Lower lobe of right lung (tissue), 2 donors: ENCODE data around the gene KCTD7. TPM values are rescaled to one million over a fixed set of nuclear protein-coding genes. Genes with fewer than 3 reads are reported as not detected.
"Not testable (repeated sequence)": the region's sequence is repeated elsewhere in the genome, so short reads cannot be mapped to it uniquely, and the experiment has no call there.

Experiments used
- ATAC-seq, 2 donors: fragments of 200-7000 bp; cut with Tn5 transposase; one replicate each; pipeline ENCODE4 v1.9.1; 2020 to 2022; ENCODE audit warnings: mild to moderate bottlenecking in 2 of 2, moderate library complexity in 2 of 2
- DNase-seq: peaks from one replicate; pipeline ENCODE4 v3.0.0-alpha.2; 2020
- H3K27ac ChIP-seq: fragments of 200-600 bp; one replicate; pipeline ENCODE4 v1.8.0; 2022
- H3K27me3 ChIP-seq: fragments of 200-600 bp; one replicate; pipeline ENCODE4 v1.8.0; 2022; ENCODE audit warnings: low read depth
- H3K36me3 ChIP-seq: fragments of 200-600 bp; one replicate; pipeline ENCODE4 v1.8.0; 2022; ENCODE audit warnings: mild to moderate bottlenecking
- H3K4me1 ChIP-seq: fragments of 200-600 bp; one replicate; pipeline ENCODE4 v1.8.0; 2022
- H3K4me3 ChIP-seq: fragments of 200-600 bp; one replicate; pipeline ENCODE4 v1.8.0; 2022; ENCODE audit warnings: mild to moderate bottlenecking
- H3K9me3 ChIP-seq: fragments of 200-600 bp; one replicate; pipeline ENCODE4 v1.8.0; 2022
- intact Hi-C: fragments of 100-400 bp; cut with DNase I; formaldehyde crosslinking; loops from one replicate; pipeline ENCODE4 v1.11.0; 2022
- total RNA-seq: library from RNA; stranded (reverse); fragmentation: NEBNext Ultra II Directional; extraction: Animal tissue kit (Norgen Biotek cat#: 25700); gene quantifications from one replicate; pipeline ENCODE4 v1.2.1, GENCODE V29; 2021
- TF ChIP-seq, protein P1 (sequence below): fragments of 200-600 bp; IDR thresholded peaks from one replicate; pipeline ENCODE4 v1.8.0; 2022; ENCODE audit warnings: antibody characterized with exemption, mild to moderate bottlenecking
- donor health status: DM: no; HTN: yes; CAD: no; lungs with severe emphysema.

The KCTD7 gene
- total RNA-seq, 1 donor from 2014 or later = 12.6 TPM

DNA sequence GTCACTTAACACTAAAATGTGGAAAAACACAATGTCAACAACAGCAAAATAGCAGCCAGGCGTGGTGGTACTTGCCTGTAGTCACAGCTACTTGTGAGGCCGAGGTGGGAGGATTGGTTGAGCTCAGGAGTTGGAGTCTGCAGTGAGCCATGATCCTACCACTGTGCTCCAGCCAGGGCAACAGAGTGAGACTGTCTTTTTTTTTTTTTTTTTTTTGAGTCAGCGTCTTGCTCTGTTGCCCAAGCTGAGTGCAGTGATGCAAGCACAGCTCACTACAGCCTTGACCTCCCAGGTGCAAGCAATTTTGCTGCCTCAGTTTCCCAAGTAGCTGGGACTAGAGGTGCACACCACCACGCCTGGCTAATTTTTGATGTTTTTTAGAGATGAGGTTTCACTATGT is 6.1 kb downstream of the KCTD7 start:
- ATAC-seq = no peak
- Histone ChIP-seq H3K27me3 (no peaks in the 10 kb centered on the region), H3K4me3 (no peak overlapping the region), H3K4me1 (peaks cover 25% of the 10 kb centered on the region), H3K9me3 (no peaks in the 10 kb centered on the region), H3K36me3 (peaks cover 56% of the 10 kb centered on the region), H3K27ac (no peak overlapping the region)
- intact Hi-C loops = no loop called here
- TF ChIP-seq, protein P1, sequence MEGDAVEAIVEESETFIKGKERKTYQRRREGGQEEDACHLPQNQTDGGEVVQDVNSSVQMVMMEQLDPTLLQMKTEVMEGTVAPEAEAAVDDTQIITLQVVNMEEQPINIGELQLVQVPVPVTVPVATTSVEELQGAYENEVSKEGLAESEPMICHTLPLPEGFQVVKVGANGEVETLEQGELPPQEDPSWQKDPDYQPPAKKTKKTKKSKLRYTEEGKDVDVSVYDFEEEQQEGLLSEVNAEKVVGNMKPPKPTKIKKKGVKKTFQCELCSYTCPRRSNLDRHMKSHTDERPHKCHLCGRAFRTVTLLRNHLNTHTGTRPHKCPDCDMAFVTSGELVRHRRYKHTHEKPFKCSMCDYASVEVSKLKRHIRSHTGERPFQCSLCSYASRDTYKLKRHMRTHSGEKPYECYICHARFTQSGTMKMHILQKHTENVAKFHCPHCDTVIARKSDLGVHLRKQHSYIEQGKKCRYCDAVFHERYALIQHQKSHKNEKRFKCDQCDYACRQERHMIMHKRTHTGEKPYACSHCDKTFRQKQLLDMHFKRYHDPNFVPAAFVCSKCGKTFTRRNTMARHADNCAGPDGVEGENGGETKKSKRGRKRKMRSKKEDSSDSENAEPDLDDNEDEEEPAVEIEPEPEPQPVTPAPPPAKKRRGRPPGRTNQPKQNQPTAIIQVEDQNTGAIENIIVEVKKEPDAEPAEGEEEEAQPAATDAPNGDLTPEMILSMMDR = no peak
- no peak for DNase-seq

DNA sequence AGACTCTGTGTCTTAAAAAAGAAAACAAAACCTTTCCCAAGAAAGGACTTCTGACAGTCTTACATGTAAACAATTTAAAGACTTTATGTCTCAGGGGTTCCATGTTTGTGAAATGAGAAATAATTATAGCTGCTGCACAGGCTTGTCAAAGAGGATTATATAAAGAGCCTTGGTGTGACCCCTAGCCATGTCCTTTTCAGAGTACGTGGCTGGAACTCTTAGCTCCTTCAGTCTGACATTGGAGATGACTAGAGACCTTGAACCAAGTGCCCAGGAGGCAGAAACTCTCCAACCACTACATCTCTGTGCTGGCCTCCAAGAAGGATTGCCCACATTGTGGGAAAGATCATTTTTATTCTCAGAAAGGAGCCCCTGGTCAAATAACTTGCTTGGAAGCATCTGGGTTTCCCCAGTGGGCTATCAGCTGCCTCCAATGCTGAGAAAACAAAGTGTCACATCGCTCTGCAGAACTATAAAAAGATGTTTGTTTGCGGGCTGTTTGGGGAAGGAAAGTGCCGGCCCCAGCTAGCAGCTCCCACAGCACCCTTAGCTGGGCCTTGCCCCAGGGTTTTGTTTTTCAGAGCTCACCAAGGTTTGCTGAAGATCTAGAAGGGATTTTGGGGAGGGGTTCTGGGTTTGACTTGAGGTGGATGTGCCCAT is 6.8 kb downstream of the KCTD7 start:
- H3K27me3 ChIP-seq, H3K9me3 ChIP-seq, DNase-seq, H3K4me3 ChIP-seq, H3K27ac ChIP-seq, ATAC-seq, intact Hi-C loops: not testable (repeated sequence)
- Histone ChIP-seq H3K36me3 (peaks cover 62% of the 10 kb centered on the region), H3K4me1 (peaks cover 20% of the 10 kb centered on the region)

DNA sequence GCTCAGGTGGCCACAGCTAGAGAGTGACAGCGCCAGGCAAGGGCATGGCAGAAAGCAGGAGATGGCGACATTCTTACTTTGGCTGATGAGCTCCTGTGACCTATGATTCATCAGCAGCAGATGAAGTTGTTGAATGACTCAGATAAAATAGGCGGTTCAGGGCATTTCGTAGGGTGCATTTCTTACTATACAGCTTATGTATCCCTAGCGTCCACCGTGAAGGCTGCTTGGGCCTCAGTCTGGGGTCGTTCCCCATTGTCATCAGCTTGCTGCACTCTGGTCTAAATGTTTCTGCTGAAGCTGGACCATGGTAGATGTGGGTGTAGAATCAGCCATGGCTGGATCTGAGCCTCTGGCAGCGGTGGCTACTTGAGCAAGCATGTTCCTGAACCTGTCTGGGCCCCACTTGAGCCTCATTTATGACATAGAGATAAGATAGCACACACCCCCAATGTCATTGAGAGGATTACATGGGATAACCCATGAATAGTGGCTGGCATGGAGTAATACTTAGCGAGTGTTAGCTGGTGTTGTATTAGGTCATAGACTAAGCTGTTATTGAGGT is 7.4 kb downstream of the KCTD7 start:
- ATAC-seq = peak; percentile 42 to 46
- H3K4me1 ChIP-seq = peaks cover 15% of the 10 kb centered on the region
- peaks cover 69% of the 10 kb centered on the region for H3K36me3 ChIP-seq
- H3K27ac ChIP-seq, H3K27me3 ChIP-seq, H3K9me3 ChIP-seq, DNase-seq, intact Hi-C loops, H3K4me3 ChIP-seq: not testable (repeated sequence)

DNA sequence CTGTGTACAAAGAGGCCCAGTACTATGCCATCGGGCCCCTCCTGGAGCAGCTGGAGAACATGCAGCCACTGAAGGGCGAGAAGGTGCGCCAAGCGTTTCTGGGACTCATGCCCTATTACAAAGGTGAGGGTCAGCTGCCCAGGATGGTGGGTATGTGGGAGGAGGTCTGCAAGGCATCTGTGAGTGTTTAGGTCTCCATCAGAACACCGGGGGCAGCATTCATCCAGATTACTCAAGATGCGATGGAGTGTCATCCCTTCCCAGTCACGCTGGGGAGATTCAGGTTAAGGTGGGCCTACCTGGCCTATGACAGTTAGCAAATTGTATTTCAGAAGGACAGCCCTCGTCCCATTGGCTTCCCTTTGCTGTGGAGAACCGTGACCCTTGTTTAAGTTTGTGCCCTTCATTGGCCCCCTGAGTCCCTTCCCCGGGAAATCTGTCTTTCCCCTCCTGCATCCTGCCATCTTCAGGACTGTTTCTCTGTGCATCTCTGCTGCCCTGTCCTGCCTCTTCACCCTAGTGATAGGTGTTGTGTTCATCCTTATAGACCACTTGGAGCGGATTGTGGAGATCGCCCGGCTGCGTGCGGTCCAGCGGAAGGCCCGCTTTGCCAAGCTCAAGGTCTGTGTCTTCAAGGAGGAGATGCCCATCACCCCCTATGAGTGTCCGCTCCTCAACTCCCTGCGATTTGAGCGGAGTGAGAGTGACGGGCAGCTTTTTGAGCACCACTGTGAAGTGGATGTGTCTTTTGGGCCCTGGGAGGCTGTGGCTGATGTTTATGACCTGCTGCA is 9.8 kb downstream of the KCTD7 start:
- Histone ChIP-seq H3K9me3 (no peaks in the 10 kb centered on the region), H3K27me3 (no peaks in the 10 kb centered on the region), H3K4me1 (no peaks in the 10 kb centered on the region), H3K4me3 (no peak overlapping the region), H3K36me3 (peaks cover 85% of the 10 kb centered on the region), H3K27ac (no peak overlapping the region)
- no peak for DNase-seq
- intact Hi-C loops = no loop called here
- TF ChIP-seq, protein P1 = no peak
- ATAC-seq = no peak

DNA sequence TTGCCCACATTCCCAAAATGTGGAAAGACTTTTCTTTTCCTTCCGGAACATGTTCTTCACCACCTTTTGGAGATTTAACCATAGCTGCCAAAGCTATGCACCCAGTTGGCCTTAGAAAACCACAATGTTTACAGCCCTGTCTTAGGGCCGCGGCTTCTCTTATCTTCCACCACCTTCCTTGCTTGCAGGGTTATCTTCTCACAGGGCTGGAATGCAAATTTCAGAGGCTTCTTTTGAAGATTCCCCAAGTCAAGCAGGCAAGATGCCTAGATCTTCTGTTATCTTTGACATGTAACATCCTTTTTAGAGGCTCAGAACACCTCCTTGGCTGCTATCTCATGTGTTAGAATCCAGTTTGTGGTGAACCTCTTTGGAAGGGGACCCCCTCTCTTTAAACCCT is 11.1 kb downstream of the KCTD7 start:
- H3K36me3 ChIP-seq = peaks cover 82% of the 10 kb centered on the region
- intact Hi-C loops = no loop called here
- no peaks in the 10 kb centered on the region for H3K27me3 ChIP-seq
- ATAC-seq (no peak), DNase-seq (no peak)
- TF ChIP-seq, protein P1 = no peak
- H3K27ac ChIP-seq = no peak overlapping the region
- no peak overlapping the region for H3K4me3 ChIP-seq
- no peaks in the 10 kb centered on the region for H3K9me3 ChIP-seq
- H3K4me1 ChIP-seq = no peaks in the 10 kb centered on the region

DNA sequence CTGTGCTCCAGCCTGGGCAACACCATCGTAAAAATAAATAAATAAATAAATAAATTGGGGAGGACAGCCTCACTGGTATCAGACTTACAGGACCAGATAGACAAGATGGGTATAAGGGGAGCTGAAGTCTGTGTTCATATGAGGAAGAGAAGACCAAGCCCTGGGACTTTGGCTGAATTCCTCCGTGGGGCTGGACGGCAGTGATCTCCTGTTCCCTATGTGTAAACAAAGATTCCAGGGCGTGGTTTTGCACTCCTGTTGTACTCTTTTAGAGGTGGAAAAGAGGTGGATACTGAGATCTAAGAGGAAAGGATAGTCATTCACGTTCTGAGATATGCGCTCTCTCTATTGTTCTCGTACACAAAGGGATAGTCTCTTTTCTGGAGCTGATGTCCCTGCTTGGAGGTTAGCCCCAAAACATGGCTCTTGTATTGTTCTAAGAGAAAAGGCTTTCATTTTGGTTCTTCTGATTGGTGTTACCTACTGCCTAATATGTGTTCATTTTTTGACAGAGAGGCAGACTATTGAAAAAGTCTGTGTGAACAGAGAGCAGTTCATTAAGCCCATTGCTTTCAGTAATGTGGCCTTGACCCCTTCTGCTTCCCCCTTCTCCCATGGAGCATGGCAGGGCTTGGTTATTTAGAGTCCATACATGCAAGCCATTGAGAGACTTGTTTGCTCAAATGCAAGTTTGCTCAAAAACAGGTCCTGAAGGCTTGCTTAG is 12.3 kb downstream of the KCTD7 start:
- Histone ChIP-seq H3K27ac (no peak overlapping the region), H3K4me3 (no peak overlapping the region), H3K36me3 (peaks cover 81% of the 10 kb centered on the region), H3K4me1 (no peaks in the 10 kb centered on the region), H3K27me3 (no peaks in the 10 kb centered on the region), H3K9me3 (no peaks in the 10 kb centered on the region)
- DNase-seq (no peak), ATAC-seq (no peak)
- intact Hi-C loops = no loop called here
- TF ChIP-seq, protein P1 = no peak
